GM23338 (cell line): Measurements from ENCODE around the gene KRTAP19-4. TPM values are rescaled to one million over a fixed set of nuclear protein-coding genes. Genes with fewer than 3 reads are reported as not detected.

Source experiments
- ATAC-seq: fragments of 200-7000 bp; cut with Tn5 transposase; 3 replicates; pipeline ENCODE4 v1.9.1; 2020
- DNase-seq: peaks from one replicate; pipeline ENCODE4 v3.0.0-alpha.2; 2015; ENCODE audit warnings: low spot score
- H2AFZ ChIP-seq: fragments of 200-600 bp; sonication (generic); 2 replicates; pipeline ENCODE4 v1.8.0; 2016; ENCODE audit warnings: antibody characterized with exemption, mild to moderate bottlenecking, moderate library complexity
- H3F3A ChIP-seq: fragments of 200-600 bp; sonication (generic); replicated peaks from 2 replicates; pipeline ENCODE4 v1.8.0; 2017; ENCODE audit warnings: antibody characterized with exemption, mixed run types, low read depth
- H3K27ac ChIP-seq: fragments of 200-600 bp; sonication (generic); 2 replicates; pipeline ENCODE4 v1.6.1; 2016; ENCODE audit warnings: low read depth
- H3K27me3 ChIP-seq: fragments of 200-600 bp; sonication (generic); 2 replicates; pipeline ENCODE4 v1.8.0; 2016; ENCODE audit warnings: mild to moderate bottlenecking, mixed run types, moderate library complexity; ENCODE audit not compliant: insufficient read depth
- H3K36me3 ChIP-seq: fragments of 200-600 bp; sonication (generic); 2 replicates; pipeline ENCODE4 v1.8.0; 2016; ENCODE audit warnings: mild to moderate bottlenecking; ENCODE audit not compliant: insufficient read depth
- H3K4me1 ChIP-seq: fragments of 200-600 bp; sonication (generic); 2 replicates; pipeline ENCODE4 v1.8.0; 2016; ENCODE audit warnings: mild to moderate bottlenecking, moderate library complexity; ENCODE audit not compliant: insufficient read depth
- H3K4me2 ChIP-seq: fragments of 200-600 bp; sonication (generic); 2 replicates; pipeline ENCODE4 v1.7.1; 2017; ENCODE audit warnings: mixed run types
- H3K4me3 ChIP-seq: fragments of 200-600 bp; sonication (generic); 2 replicates; pipeline ENCODE4 v1.6.1; 2016; ENCODE audit warnings: mixed run types
- H3K79me2 ChIP-seq: fragments of 200-600 bp; sonication (generic); replicated peaks from 2 replicates; pipeline ENCODE4 v1.8.0; 2017; ENCODE audit warnings: mild to moderate bottlenecking; ENCODE audit not compliant: insufficient read depth
- H3K9me2 ChIP-seq: fragments of 200-600 bp; sonication (generic); 2 replicates; pipeline ENCODE4 v1.8.0; 2017; ENCODE audit not compliant: insufficient read depth
- H4K20me1 ChIP-seq: fragments of 200-600 bp; sonication (generic); replicated peaks from 2 replicates; pipeline ENCODE4 v1.8.0; 2017; ENCODE audit warnings: mild to moderate bottlenecking; ENCODE audit not compliant: insufficient read depth
- H3K27ac Mint-ChIP-seq: 2 replicates; pipeline ENCODE4 v1.8.0; 2020; ENCODE audit warnings: inconsistent platforms, mild to moderate bottlenecking, moderate library complexity, mixed read lengths
- H3K27me3 Mint-ChIP-seq: 3 replicates; pipeline ENCODE4 v1.8.0; 2022; ENCODE audit warnings: low read depth, mild to moderate bottlenecking, moderate library complexity, mixed read lengths, inconsistent platforms; ENCODE audit not compliant: insufficient read depth, poor library complexity
- H3K36me3 Mint-ChIP-seq: 3 replicates; pipeline ENCODE4 v1.8.0; 2021; ENCODE audit warnings: low read depth, mild to moderate bottlenecking, inconsistent platforms, moderate library complexity, mixed read lengths
- H3K4me1 Mint-ChIP-seq: 3 replicates; pipeline ENCODE4 v1.8.0; 2020; ENCODE audit warnings: mild to moderate bottlenecking, inconsistent platforms, mixed read lengths
- H3K4me3 Mint-ChIP-seq: 3 replicates; pipeline ENCODE4 v1.8.0; 2021; ENCODE audit warnings: moderate library complexity, mild to moderate bottlenecking, inconsistent platforms, mixed read lengths
- H3K9me3 Mint-ChIP-seq: 3 replicates; pipeline ENCODE4 v1.8.0; 2020; ENCODE audit warnings: moderate library complexity, mild to moderate bottlenecking, inconsistent platforms, mixed read lengths
- CREB1 ChIP-seq: fragments of 250-450 bp; sonication (Bioruptor Pico); IDR thresholded peaks from 2 replicates; pipeline ENCODE4 v1.5.0; 2020; ENCODE audit warnings: low read depth, mild to moderate bottlenecking, moderate library complexity
- CTCF ChIP-seq, 2 experiments: fragments of 200-600 bp in 1 of 2; sonication (generic) in 1 of 2; conservative IDR thresholded peaks; 2 replicates each; pipeline versions ENCODE4 v1.5.1 to v1.6.1; 2016 to 2017; ENCODE audit warnings: antibody characterized with exemption in 2 of 2, low read depth in 2 of 2, mild to moderate bottlenecking in 2 of 2, moderate library complexity in 1 of 2
- ETS1 ChIP-seq: IDR thresholded peaks from 2 replicates; pipeline ENCODE4 v1.6.1; 2016; ENCODE audit warnings: antibody characterized with exemption
- EZH2 ChIP-seq: fragments of 200-600 bp; sonication (generic); IDR thresholded peaks from one replicate; pipeline ENCODE4 v1.8.0; 2017; ENCODE audit warnings: antibody characterized with exemption, mild to moderate bottlenecking, low read depth; ENCODE audit not compliant: unreplicated experiment
- EZH2phosphoT487 ChIP-seq: fragments of 200-600 bp; sonication (generic); IDR thresholded peaks from one replicate; pipeline ENCODE4 v1.8.1; 2018; ENCODE audit warnings: antibody characterized with exemption; ENCODE audit not compliant: unreplicated experiment
- JUNB ChIP-seq: IDR thresholded peaks from one replicate; pipeline ENCODE4 v1.6.1; 2016; ENCODE audit warnings: antibody characterized with exemption; ENCODE audit not compliant: unreplicated experiment
- NANOG ChIP-seq: IDR thresholded peaks from 2 replicates; pipeline ENCODE4 v1.6.1; 2016; ENCODE audit warnings: antibody characterized with exemption, borderline replicate concordance
- POLR2AphosphoS5 ChIP-seq: IDR thresholded peaks from 2 replicates; pipeline ENCODE4 v1.6.1; 2016; ENCODE audit warnings: antibody characterized with exemption, low read depth
- REST ChIP-seq: IDR thresholded peaks from one replicate; pipeline ENCODE4 v1.6.1; 2018; ENCODE audit warnings: antibody characterized with exemption; ENCODE audit not compliant: unreplicated experiment
- STAT1 ChIP-seq: IDR thresholded peaks from one replicate; pipeline ENCODE4 v1.6.1; 2016; ENCODE audit warnings: antibody characterized with exemption; ENCODE audit not compliant: unreplicated experiment
- ZNF114 ChIP-seq: fragments of 250-450 bp; sonication (Bioruptor Pico); IDR thresholded peaks from 2 replicates; pipeline ENCODE4 v1.5.0; 2020; ENCODE audit warnings: mild to moderate bottlenecking, moderate library complexity
- ZNF331 ChIP-seq: fragments of 250-450 bp; sonication (Bioruptor Pico); IDR thresholded peaks from 2 replicates; pipeline ENCODE4 v1.5.0; 2020; ENCODE audit warnings: low read depth, mild to moderate bottlenecking, moderate library complexity
- ZNF462 ChIP-seq: fragments of 250-450 bp; sonication (Bioruptor Pico); IDR thresholded peaks from 2 replicates; pipeline ENCODE4 v1.5.0; 2020; ENCODE audit warnings: mild to moderate bottlenecking, moderate library complexity
- polyA plus RNA-seq: library from polyadenylated mRNA; unstranded; fragments of >200 nt; fragmentation: Nextera tagmentation; extraction: Ambion mirVana; gene quantifications from 2 replicates; pipeline ENCODE4 v1.2.1, GENCODE V29; 2016
- total RNA-seq: library from RNA; depleted of rRNA; stranded (reverse); fragments of >200 nt; shearing (Covaris generic); gene quantifications from 2 replicates; pipeline ENCODE4 v1.2.3, GENCODE V29; 2014

The KRTAP19-4 gene
- total and polyA plus RNA-seq, 2 experiments from 2014 or later = not detected

GRCh38 chr21:30541764-30542163, 44.8 kb upstream of the KRTAP19-4 start, which contains the start of gene KRTAP19-6:
Gene KRTAP19-6 (minus strand): TSS chr21:30541864. CDS start chr21:30541833, 31 bp downstream.
- H3K27ac Mint-ChIP-seq = no peak within 1 kb of the TSS
- ATAC-seq = no peak
- no peak within 1 kb of the TSS for H3K4me3 ChIP-seq
- no peak for DNase-seq
- no peaks in the 10 kb centered on the region for H3K36me3 ChIP-seq
- no peaks in the 10 kb centered on the region for H3K9me3 Mint-ChIP-seq
- H3K4me3 Mint-ChIP-seq = no peak within 1 kb of the TSS
- no peaks in the 10 kb centered on the region for H3K36me3 Mint-ChIP-seq
- H3K79me2 ChIP-seq = no peaks in the 10 kb centered on the region
- no peaks in the 10 kb centered on the region for H3K27me3 ChIP-seq
- TF ChIP-seq ZNF462 = no peak
- TF ChIP-seq NANOG = no peak
- no peak for TF ChIP-seq CTCF (conservative IDR thresholded peaks at IDR 0.05; ENCODE audit: low read depth in 2 of 2)
- no peak for TF ChIP-seq EZH2phosphoT487
- TF ChIP-seq POLR2AphosphoS5 = no peak
- TF ChIP-seq ETS1 = no peak
- TF ChIP-seq ZNF114 (CRISPR knock-in tag) = no peak
- no peak for TF ChIP-seq CREB1 (CRISPR knock-in tag)
- no peak for TF ChIP-seq JUNB
- no peak for TF ChIP-seq REST
- TF ChIP-seq STAT1 = no peak
- no peak for TF ChIP-seq EZH2
- no peak for TF ChIP-seq ZNF331 (CRISPR knock-in tag)
- H2AFZ ChIP-seq = no peak within 1 kb of the TSS
- no peak within 1 kb of the TSS for H3K27ac ChIP-seq
- no peaks in the 10 kb centered on the region for H3K4me1 ChIP-seq
- H3K4me2 ChIP-seq = no peak within 1 kb of the TSS
- no peaks in the 10 kb centered on the region for H3K4me1 Mint-ChIP-seq
- no peaks in the 10 kb centered on the region for H3K9me2 ChIP-seq
- H3F3A ChIP-seq = no peaks in the 10 kb centered on the region
- no peaks in the 10 kb centered on the region for H4K20me1 ChIP-seq
- no peaks in the 10 kb centered on the region for H3K27me3 Mint-ChIP-seq
